NCI-H146 (cell line): ENCODE measurements around the gene ROM1.
A peak's percentile ranks its signal among the peaks of the same experiment; 100 is the strongest.

ENCODE experiments used
- DNase-seq: peaks from one replicate; lab custom pipeline; 2025; lab: John Stamatoyannopoulos, UW

Gene ROM1

GRCh38 chr11:62588966-62589637 is 24.0 kb upstream of the ROM1 start:
- DNase-seq, result no peak

GRCh38 chr11:62591448-62592145 is 21.5 kb upstream of the ROM1 start, which contains the start of gene TUT1:
TUT1 (minus strand) TSS chr11:62591523; CDS start chr11:62591485, 38 bp downstream.
- DNase-seq, result peak; percentile 99

- no peak for DNase-seq
Measured at GRCh38 chr11:62592146-62592815, 20.8 kb upstream of the ROM1 start.

- DNase-seq, result no peak
Measured at GRCh38 chr11:62592989-62593421, 20.1 kb upstream of the ROM1 start.

GRCh38 chr11:62593434-62594044 is 19.5 kb upstream of the ROM1 start:
- peak; percentile 58 for DNase-seq

- DNase-seq, result no peak
Measured at GRCh38 chr11:62595124-62595523, 17.9 kb upstream of the ROM1 start.

GRCh38 chr11:62599069-62599696 is 13.9 kb upstream of the ROM1 start:
- DNase-seq, result peak; percentile 78

GRCh38 chr11:62599901-62600300 is 13.2 kb upstream of the ROM1 start:
- no peak for DNase-seq

- DNase-seq, result peak; percentile 34
Measured at GRCh38 chr11:62600367-62601121, 12.5 kb upstream of the ROM1 start.

GRCh38 chr11:62601122-62601371 is 12.0 kb upstream of the ROM1 start:
- no peak for DNase-seq

GRCh38 chr11:62601372-62602140 is 11.5 kb upstream of the ROM1 start, which contains the start of gene MTA2:
MTA2 (minus strand) TSS chr11:62601865; CDS start chr11:62601450, 415 bp downstream.
- peak; percentile 99 for DNase-seq

- DNase-seq, result peak; percentile 89
Measured at GRCh38 chr11:62602141-62603071, 10.7 kb upstream of the ROM1 start.

- peak; percentile 60 for DNase-seq
Measured at GRCh38 chr11:62603072-62603408, 10.0 kb upstream of the ROM1 start.

- DNase-seq, result no peak
Measured at GRCh38 chr11:62603776-62604299, 9.2 kb upstream of the ROM1 start.

GRCh38 chr11:62604460-62605120 is 8.5 kb upstream of the ROM1 start:
- no peak for DNase-seq

GRCh38 chr11:62605467-62605866 is 7.6 kb upstream of the ROM1 start:
- DNase-seq, result no peak

GRCh38 chr11:62605902-62606301 is 7.2 kb upstream of the ROM1 start:
- DNase-seq, result no peak

GRCh38 chr11:62607714-62608113 is 5.3 kb upstream of the ROM1 start:
- no peak for DNase-seq

- no peak for DNase-seq
Measured at GRCh38 chr11:62608776-62609175, 4.3 kb upstream of the ROM1 start.
